PFSK-1 (cell line): ENCODE results near the gene TMEM14B.

Experiments used
- FOXP2 ChIP-seq: optimal IDR thresholded peaks from 2 replicates; pipeline ENCODE3; 2011; ENCODE audit warnings: borderline replicate concordance, control low read depth, inconsistent platforms; ENCODE audit not compliant: insufficient read depth; ENCODE audit errors: extremely low read length, extremely low read depth
- POLR2AphosphoS5 ChIP-seq: IDR thresholded peaks from 2 replicates; pipeline ENCODE4 v1.6.1; 2012; ENCODE audit warnings: low read depth, mild to moderate bottlenecking, control low read depth, low read length, moderate library complexity
- SIN3A ChIP-seq: IDR thresholded peaks from 2 replicates; pipeline ENCODE4 v1.6.1; 2012; ENCODE audit warnings: mild to moderate bottlenecking, low read length, moderate library complexity, borderline replicate concordance; ENCODE audit not compliant: insufficient read depth
- TAF1 ChIP-seq: IDR thresholded peaks from 2 replicates; pipeline ENCODE4 v1.6.1; 2012; ENCODE audit warnings: low read length, control low read depth, borderline replicate concordance; ENCODE audit not compliant: insufficient read depth
- TF ChIP-seq, protein P1 (sequence below), 2 experiments: IDR thresholded peaks; 2 replicates each; pipeline versions ENCODE4 v1.6.1 to v1.8.0; 2011 to 2012; ENCODE audit warnings: low read depth in 2 of 2, low read length in 2 of 2, control low read depth in 1 of 2, inconsistent platforms in 1 of 2, mild to moderate bottlenecking in 1 of 2, moderate library complexity in 1 of 2; ENCODE audit not compliant: insufficient read depth in 1 of 2

DNA sequence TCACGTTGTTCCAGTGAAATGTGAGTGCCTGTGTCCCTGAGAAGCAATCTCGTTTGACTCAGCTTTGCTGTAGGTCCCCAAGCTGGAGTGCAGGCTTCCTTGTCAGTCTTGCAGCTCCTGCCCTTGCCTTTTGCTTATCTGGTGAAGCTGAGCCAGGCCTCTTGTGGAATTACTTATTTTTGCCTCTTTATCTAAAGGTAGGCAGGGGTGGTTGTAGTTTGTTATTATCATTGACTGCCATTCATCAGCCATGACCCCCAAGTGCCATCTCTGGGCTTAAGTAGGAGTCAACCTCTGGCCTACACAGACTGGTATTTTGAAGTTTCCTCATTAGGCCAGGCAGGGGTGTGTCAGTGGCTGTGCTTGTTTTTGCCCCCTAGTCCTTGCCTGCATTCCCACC is 2.1 kb downstream of the TMEM14B start:
- no peak for TF ChIP-seq FOXP2
- no peak for TF ChIP-seq POLR2AphosphoS5
- no peak for TF ChIP-seq TAF1
- no peak for TF ChIP-seq SIN3A
- TF ChIP-seq, protein P1, sequence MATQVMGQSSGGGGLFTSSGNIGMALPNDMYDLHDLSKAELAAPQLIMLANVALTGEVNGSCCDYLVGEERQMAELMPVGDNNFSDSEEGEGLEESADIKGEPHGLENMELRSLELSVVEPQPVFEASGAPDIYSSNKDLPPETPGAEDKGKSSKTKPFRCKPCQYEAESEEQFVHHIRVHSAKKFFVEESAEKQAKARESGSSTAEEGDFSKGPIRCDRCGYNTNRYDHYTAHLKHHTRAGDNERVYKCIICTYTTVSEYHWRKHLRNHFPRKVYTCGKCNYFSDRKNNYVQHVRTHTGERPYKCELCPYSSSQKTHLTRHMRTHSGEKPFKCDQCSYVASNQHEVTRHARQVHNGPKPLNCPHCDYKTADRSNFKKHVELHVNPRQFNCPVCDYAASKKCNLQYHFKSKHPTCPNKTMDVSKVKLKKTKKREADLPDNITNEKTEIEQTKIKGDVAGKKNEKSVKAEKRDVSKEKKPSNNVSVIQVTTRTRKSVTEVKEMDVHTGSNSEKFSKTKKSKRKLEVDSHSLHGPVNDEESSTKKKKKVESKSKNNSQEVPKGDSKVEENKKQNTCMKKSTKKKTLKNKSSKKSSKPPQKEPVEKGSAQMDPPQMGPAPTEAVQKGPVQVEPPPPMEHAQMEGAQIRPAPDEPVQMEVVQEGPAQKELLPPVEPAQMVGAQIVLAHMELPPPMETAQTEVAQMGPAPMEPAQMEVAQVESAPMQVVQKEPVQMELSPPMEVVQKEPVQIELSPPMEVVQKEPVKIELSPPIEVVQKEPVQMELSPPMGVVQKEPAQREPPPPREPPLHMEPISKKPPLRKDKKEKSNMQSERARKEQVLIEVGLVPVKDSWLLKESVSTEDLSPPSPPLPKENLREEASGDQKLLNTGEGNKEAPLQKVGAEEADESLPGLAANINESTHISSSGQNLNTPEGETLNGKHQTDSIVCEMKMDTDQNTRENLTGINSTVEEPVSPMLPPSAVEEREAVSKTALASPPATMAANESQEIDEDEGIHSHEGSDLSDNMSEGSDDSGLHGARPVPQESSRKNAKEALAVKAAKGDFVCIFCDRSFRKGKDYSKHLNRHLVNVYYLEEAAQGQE (IDR thresholded peaks at IDR 0.05; ENCODE audit: insufficient read depth in 1 of 2, low read depth in 2 of 2, low read length in 2 of 2), result no peak
